ENCODE data around the gene TOR1B.
"Not testable (repeated sequence)": the region's sequence is repeated elsewhere in the genome, so short reads cannot be mapped to it uniquely, and the experiment has no call there.

The TOR1B gene

DNA sequence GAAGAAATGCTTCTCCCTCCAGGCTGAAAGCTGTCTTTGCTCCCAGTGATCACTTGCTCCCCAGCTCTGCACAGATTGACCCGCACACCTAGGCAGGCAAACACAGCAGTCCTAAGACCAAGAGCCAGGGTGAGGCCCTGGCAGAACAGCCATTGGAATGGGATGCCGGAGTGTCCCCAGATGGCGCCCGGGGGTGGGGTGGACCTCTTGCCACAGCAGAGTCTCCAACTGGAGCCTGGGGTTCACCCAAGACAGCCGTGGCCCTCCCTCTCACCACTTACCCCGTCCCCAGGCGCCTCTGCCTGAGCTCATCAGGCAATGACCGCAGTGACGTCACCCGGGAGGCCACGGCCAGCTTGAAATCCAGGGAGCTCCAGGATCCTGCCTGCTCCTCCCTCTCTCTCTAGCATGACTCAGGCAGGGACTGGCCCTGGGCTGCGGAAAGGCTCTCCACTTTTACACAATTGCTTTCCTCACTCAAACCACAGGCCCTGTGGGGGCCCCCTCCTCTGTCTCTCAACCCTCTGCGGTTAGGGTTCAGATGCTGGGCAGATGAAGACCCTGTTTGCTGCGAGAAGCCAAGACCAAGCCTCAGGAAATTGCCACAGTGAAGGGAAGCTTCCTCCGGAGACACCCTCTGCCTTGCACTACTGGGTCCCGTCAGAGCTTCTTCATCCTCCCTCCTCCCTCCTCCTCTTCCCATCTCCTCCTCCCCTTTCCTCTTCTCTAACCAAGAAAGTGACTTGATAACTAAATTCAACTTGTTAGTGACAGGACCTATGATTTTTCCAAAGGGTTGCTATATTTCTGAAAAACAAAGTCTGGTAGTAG, 25.8 kb upstream of the TOR1B start:
- peak; percentile 75 for DNase-seq

DNA sequence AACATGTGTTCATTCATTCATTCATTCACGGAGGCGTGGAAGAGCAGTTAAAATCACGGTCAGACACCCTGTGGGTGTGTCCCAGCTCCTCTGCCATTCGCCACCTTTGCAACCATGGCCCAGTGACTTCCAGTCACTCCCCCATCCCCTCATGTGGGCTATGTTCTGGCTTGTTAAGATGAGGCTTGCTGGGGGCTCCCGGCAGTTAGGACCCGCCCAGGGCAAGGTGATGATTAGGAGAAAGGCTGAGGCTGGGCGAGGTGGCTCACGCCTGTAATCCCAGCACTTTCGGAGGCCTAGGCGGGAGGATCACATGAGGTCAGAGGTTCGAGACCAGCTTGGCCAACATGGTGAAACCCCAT, 25.2 kb upstream of the TOR1B start:
- DNase-seq = no peak

DNA sequence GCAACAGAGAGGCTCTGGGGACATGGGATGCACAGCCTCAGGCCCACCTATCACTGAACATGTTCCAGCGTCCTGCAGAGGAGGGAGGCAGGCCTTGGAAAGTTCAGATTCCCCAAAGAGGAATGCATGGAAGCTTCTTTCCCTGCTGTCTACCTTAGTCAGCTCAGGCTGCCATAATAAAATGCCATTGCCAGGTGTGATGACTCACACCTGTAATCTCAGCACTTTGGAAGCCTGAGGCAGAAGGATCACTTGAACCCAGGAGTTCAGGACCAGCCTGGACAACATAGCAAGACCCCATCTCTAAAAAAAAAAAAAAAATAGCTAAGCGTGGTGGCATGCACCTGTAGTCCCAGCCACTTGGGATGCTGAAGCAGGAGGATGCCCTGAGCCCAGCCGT, 24.5 kb upstream of the TOR1B start:
- DNase-seq = no peak

DNA sequence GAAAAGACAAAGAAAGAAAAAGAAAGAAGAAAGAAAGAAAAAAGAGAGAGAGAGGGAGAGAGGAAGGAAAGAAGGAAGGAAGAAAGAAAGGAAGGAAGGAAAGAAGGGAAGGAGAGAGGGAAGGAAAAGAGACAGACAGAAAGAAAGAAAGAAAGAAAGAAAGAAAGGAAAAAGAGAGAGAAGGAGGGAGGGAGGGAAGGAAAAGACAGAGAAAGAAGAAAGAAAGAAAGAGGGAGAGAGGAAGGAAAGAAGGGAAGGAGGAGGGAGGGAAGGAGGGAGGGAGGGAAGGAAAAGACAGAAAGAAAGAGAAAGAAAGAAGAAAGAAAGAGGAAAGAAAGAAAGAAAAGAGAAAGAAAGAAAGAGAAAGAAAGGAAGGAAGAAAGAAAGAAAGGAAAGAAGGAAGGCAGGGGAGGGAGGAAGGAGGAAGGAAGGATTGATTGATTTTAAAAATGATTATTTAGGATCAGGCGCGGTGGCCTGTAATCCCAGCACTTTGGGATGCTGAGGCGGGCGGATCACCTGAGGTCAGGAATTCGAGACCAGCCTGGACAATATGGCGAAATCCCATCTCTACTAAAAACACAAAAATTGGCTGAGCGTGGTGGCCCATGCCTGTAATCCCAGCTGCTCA, 23.3 kb upstream of the TOR1B start:
- DNase-seq = no peak

DNA sequence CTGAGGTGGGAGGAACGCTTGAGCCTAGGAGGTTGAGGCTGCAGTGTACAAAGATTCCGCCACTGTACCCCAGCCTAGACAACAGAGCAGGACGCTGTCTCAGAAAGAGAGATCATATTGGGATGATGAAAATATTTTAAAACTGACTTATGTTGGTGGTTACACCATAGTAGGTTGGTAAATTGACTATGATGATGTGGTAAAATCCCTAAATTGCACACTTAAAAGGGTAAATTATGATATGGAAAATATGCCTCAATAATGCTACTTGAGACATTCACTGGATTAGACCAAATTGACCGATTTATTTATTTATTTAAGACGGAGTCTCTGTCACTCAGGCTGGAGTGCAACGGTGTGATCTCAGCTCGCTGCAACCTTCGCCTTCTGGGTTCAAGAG, 21.9 kb upstream of the TOR1B start:
- DNase-seq = no peak

DNA sequence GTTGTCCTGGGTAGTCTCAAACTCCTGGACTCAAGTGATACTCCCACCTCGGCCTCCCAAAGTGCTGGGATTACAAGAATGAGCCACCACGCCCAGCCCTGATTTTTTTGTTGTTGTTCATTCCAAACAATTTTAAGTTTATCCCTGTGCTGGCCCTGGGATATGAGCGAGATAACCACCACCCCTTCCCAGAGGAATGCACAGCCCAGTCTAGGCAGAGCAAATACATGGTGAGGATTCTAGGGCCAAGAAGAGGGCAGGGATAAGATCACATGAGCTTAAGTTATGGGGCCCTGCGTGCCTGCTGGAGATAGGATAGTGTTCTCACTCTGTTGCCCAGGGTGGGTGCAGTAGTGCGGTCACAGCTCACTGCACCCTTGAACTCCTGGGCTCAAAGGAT, 21.0 kb upstream of the TOR1B start:
- DNase-seq = no peak

DNA sequence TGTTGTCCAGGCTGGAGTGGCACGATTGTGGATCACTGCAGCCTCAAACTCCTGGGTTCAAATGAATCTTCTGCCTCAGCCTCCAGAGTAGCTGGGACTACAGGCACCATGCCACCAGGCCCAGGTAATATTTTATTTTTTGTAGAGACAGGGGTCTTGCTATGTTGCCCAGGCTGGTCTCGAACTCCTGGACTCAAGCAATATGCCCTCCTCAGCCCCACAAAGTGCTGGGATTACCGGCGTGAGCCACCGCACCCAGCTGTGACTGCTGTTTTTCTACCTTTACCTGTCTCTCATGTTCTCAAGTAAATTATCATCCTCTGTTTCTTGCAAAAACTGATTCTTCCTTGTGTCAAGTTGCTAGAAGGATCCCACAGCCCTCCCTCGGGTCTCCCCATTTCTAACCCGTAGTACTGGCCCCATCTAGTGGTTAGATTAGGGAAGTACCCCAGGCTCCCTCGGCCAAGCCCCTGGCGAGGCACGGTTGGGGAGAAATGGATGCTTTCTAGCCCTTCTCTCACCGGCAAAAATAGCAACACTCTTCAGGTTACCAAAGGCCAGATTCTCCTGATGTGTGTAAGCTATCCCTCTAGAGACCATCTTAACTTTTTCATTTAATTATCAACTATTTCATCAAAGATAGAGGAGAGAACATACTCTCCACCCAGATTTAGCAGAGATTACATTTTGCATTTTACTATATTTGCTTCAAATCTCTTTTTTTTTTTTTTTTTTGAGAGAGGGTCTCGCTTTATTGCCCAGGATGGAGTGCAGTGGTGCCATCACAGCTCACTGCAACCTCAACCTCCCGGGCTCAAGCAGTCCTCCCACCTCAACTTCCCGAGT, 19.2 kb upstream of the TOR1B start:
- peak; percentile 37 for DNase-seq

DNA sequence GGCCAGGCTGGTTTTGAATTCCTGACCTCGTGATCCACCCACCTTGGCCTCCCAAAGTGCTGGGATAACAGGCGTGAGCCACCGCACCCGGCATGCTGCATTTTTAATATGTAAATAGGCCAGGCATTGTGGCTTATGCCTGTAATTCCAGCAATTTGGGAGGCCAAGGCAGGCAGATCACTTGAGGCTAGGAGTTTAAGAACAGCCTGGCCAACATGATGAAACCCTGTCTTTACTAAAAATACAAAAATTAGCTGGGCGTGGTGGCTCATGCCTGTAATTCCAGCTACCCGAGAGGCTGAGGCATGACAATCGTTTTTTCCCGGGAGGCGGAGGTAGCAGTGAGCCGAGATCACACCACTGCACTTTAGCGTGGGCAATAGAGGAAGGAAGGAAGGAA, 18.0 kb upstream of the TOR1B start:
- not testable (repeated sequence) for DNase-seq

DNA sequence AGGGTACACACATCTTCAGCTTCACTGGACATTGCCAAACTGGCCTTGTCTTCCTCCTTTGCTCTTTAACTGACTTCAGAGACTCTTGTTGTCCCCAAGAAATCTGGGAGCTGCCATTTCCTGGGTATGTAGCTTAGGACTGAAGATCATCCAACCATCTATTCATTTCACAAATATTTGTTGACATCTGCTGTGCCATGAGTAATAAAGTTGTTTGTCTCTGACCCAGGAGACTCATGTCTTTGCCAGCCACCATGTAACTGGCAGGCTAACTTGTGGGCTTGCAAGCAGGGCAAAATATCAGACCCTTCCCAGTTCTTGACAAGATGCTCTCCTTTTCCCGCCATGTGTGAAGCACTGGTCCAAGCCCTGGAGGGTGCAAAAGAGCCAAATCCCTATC, 17.1 kb upstream of the TOR1B start:
- no peak for DNase-seq

DNA sequence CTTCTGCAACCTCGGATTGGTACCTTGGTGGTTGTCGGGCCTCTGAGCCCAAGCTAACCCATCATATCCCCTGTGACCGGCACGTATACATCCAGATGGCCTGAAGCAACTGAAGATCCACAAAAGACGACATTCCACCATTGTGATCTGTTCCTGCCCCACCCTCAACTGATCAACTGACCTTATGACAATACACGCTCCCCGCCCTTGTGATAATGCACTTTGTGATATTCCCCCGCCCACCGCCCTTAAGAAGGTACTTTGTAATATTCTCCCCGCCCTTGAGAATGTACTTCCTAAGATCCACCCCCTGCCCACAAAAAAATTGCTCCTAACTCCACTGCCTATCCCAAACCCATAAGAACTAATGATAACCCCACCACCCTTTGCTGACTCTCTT, 16.5 kb upstream of the TOR1B start:
- DNase-seq = no peak

DNA sequence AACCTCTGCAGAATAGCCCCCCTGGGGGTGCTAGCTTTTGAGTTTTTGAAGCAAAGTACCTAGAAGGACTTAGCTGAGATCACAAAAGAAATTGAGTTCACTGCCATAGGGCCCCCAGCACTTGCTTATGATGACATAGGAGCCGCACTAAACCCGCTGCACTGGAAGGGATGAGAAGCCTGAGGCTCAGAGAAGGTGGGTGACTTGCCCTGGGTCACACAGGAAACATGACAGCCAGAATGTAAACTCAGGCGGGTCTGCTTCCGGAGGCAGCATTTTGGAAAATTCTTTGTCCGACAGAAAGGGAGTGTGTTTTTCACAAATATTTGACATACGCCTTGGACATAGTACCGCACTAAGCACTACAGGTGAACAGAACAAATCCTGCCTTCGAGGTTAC, 8.4 kb upstream of the TOR1B start:
- DNase-seq = no peak

DNA sequence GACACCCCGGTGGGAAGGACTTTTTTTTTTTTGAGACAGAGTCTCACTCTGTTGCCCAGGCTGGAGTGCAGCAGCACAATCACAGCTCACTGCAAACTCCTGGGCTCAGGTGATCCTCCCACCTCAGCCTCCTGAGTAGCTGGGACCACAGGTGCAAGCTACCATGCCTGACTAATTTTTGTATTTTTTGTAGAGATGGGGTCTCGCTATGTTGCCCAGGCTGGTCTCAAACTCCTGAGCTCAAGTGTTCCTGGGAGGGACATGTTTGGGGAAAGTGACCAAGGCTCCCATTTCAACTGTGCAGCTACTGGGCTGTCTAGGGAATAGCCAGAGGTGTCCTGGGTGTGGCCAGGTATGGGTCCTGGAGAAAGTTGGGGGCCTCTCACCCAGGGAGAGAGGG, 7.0 kb upstream of the TOR1B start:
- not testable (repeated sequence) for DNase-seq

DNA sequence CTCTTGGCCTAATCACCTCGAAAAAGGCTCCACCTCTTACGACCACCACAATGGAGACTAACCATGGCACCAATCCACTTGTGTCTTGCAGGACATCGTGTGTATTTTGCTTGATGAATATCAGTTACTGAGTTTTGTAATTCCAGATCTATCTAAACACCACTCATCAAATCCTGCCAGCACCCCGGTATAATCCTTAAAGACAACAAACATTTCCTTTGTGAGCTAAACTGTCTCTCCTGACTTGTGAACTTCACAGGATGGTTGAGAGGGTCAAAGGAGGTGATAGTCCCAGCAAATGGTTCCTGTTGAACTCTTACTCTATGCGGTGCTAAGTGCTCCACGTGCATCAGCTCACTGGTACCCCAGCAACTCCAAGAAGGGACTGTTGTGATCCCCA, 4.0 kb upstream of the TOR1B start:
- no peak for DNase-seq

DNA sequence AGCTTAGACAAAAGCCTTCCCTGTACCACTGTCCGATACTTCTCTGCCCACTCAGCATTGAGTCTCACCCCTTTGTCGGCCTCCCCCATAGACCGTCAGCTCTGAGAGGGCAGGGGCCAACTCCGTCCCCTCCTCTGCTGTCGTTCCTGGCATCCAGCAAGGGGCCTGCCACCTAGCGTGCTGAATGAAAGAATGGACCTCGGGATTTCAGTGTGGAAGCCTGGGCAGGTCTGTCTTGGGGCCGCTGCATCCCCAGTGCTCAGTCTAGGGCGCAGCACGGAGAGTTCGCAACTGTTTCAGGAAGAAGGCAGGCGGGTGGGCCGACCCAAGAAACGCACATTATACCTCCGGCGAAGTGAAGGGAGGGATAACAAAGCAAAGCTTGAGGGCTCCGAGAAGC, 1.5 kb upstream of the TOR1B start:
- no peak for DNase-seq

DNA sequence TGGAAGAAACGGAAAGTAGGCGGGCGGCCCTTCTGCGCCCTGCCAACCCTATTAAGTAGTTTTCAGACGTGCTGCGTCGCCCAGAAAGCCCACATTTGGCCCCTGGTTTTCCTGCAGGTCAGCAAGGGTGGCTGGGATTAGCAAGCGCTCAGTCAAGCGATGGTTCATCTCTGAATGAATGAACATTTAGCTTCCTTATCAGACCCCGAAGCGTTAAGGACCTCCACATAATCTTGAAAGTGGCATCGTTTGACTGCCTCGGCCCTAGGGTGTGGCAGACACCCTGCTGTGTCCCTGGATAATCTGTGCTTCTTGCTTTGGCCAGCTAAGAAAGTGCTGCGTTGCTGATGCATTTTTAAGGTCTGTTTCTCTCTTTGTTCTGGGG, 684 bp downstream of the TOR1B start:
- no peak for DNase-seq

DNA sequence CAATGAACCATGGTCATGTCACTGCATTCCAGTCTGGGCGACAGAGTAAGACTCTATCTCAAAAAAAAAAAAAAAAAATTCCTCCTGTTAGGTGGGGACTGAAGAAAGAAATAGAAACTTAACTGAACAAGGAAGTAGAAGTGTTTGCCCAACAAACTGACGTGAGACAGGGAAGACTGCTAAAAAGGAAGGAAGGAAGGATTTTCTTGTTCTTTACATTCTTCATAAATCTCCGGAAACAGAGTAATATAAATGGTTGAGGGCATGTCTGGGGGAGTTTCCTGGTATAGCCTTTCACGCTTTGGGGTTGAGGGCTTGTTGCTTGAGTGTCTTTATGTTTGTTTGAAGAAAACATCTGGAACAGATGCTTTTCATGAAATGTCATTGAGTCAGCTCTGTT, 3.1 kb downstream of the TOR1B start:
- no peak for DNase-seq

DNA sequence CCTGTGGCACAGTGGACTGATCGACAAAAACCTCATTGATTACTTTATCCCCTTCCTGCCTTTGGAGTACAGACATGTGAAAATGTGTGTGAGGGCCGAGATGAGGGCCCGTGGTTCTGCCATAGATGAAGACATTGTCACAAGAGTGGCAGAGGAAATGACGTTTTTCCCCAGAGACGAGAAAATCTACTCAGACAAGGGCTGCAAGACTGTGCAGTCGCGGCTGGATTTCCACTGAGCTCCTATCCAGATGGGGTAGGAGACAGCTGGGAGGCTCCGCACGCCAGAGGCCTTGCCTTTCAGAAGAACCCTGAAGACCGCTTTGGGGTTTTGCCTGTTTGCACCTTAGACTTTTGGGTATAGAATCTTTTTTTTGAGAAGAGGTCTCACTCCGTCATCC, 6.4 kb downstream of the TOR1B start:
- DNase-seq = no peak

DNA sequence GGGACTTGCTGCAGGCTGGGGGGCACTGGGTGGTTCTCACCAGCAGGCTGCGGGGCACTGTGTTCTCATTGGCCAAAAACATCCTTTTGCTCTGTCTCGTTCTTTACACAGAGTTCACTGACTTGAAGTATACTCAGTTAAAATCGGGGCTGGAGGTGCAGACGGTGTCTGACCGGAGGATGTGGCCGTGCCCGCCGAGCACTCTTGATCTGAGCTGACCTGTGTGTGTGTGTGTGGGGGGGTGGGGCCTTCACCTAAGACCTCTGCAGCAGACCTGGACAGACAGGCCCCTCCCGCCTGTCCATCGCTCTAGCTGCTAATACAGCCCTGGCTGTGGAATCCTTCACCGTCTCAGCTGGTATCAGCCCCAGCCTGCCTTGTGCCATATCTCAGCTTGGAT, 7.1 kb downstream of the TOR1B start:
- DNase-seq = no peak

DNA sequence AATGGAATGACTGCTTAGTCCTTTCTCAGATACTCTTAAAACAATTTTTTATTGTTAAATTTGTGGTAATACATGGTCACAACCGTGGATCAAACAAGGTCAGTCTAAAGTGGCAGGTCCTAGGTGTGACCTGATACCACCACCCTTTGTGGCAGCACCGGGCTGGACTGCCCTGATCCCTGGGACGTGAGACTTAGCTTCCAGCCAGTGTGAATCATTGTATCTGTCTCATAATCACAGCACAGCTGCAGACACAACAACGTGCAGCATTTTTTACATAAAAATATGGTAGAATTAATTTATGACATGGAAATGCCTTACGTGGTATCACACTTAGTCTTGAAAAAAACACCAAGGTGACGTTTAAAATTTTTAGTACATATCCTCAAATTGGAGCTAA, 7.8 kb downstream of the TOR1B start:
- no peak for DNase-seq

DNA sequence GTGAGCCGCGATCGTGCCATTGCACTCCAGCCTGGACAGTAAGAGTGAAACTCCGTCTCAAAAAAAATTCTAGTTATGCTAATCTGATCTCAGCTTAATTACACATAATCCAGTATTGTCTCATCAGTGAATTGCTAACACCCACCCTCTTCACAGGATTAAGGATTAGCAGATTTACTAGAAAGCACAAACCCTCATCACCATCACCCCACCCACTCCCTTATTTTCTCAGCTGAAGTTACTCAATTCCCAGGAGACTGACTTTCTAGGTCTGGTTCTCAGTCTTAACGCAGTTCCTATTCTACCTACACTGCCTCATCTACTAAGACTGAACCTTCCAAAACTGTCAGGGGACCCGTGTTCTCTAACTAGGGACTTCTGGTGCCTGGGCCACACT, 9.0 kb downstream of the TOR1B start:
- no peak for DNase-seq

DNA sequence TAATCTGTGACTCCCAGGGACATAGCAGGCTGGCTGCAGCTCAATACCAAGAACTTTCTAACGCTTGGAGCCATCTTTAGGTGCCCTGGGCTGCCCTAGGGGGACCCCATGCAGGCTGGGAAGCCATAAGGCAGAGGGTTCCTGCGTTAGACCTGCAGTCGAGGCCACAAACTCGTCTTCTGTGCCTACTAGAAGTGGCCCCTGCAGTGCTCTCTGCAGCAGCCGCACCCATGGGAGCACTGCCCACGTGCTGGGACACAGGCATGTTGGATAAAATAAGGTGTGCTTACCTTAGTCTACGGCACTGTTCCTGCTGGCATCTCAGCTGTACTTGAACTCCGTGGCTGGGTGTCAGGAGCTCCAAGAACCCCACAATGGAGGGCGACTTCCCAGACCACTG, 9.4 kb downstream of the TOR1B start:
- DNase-seq = no peak

DNA sequence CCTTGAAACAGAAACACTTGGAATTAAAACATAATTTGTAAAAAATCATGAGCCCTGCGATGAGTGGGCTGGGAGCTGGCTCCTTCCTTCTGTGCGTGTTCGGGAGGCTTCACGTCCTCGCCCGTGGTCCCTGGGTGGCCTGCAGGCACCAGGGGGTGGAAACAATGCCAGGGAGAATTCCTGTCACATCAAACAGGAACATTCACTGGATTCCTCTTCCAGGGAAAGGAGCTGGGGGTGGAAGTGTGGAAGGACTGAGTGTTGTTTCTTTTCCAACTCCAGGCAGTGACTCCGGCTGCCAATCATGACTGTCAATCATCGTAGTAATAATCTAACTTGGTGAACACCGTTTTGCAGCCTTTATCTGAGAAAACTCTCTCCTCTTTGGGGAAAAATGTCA, 10.7 kb downstream of the TOR1B start:
- DNase-seq = no peak

DNA sequence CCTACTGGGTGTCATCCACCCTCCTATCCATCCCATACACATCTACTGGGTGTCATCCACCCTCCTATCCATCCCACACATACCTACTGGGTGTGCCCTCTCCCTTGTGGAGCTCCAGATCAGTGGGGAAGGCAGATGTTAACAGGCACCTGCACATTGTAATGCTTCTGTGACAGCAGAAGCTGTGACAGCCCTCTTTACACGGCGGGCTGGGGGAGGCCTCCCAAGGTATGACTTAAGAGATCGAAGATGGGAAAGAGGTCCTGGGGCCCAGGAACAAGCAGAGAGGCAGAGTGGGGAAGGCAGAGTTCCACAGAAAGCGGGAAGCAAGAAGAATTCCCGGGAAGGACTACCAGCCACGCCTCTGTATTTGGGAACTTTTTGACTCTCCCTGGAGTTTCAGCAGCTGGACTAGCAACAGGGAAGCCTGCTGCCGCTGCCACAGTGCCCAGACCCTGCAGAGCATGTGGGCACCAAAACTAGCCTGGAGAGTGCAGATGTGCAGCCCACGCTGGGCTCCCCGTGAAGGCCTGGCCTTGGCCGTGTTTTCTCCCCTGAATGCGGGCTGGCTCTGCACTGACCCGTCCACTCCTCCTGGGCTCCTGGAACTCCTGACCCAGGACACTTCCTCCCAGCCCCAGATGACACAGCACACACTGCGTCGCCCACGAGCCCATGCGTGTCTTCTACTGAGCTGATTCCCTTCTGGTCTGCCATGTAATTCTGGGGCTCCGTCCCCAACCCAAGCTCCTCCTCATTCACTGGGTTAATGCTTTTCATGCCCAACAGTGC, 11.6 kb downstream of the TOR1B start:
- no peak for DNase-seq
